Measurements from ENCODE around the gene FBXL7.

Gene FBXL7

DNA sequence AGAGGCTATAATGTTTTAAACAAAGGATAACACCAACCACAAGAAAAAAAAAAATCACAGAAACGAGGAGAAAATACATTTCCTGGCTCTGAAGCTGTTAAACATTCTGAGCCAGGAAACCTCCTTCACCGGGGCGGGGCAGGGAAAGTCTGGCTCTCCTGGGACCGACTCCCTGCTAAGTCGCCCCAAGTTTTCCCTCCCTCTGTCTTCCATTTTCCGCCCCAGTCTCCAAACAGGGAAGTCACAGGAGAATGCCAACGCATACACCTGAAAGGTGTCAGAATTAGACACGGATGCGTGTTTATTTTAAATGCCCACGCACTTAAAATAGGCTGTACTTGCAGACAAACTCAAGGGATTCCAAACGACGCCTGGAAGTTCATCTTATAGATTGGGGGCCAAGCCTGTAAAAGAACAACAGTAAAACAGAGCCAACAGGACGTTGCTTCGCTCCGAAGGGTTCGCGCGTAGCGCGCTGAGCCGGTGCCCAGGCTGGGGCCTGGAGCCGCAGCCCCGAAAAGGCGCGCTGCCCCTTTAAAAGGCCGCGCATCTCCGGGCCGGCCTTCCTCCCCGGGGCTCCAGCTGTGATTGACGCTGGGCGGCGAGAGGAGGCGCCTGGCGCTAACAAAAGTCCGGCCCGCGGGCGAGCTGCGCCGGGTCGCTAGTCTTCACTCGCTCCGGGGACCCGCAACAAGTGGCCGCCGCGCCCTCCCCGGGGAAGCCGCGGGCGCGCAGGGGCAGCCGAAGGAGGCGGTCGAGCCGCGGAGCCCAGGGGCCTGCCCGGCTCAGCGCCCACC lies at the start of gene FBXL7:
Gene FBXL7 (plus strand): TSS at position 653 of the 797 bp plus-strand sequence.
- DNase-seq (ENCODE audit: low read depth): peak; percentile 63

DNA sequence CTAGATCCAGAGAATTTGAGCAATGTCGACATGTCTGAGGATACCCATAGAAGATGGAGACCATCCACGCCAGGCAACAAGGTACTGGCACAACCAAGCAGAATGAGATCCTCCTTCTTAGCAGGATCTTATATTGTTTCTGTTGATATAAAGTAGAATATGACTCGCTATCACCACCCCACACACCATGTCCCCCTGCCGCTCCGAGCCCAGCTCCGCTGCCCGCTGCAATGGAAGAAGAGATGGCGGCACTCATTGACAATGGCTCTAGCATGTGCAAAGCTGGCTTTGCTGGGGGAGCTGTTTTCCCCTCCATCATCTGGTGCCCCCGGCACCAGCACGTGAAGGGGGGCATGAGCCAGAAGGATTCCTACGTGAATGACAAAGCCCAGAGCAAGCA lies 49.5 kb upstream of the FBXL7 start:
- no peak for DNase-seq (ENCODE audit: low read depth)

DNA sequence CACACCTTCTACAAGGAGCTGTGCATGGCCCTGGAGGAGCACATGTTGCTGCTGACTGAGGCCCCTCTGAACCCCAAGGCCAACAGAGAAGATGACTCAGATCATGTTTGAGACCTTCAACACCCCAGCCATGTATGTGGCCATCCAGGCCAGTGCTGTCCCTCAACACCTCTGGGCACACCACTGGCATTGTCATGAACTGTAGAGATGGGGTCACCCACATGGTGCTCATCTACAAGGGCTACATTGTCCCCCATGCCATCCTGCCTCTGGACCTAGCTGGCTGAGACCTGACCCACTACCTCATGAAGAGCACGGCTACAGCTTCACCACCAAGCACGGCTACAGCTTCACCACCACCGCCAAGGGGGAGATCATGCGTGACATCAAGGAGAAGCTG lies 49.0 kb upstream of the FBXL7 start:
- DNase-seq (ENCODE audit: low read depth): no peak

DNA sequence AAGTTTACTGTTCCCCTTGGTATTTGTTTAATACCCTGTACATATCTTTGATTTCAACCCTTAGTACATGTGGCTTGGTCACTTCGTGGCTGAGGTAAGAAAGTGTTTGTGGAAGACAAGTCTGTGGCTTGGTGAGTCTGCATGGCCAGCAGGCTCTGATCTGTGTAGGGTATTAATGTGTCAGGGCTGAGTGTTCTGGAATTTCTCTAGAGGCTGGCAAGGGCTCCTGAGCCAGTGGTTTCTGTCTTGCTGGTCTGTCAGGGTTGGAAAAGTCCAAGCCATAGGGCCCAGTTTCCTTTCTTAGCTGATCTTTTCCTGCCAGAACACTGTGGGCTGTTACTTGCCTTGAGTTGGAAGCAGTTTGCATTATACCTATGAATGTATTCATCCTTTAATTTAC lies 48.0 kb upstream of the FBXL7 start:
- no peak for DNase-seq (ENCODE audit: low read depth)

DNA sequence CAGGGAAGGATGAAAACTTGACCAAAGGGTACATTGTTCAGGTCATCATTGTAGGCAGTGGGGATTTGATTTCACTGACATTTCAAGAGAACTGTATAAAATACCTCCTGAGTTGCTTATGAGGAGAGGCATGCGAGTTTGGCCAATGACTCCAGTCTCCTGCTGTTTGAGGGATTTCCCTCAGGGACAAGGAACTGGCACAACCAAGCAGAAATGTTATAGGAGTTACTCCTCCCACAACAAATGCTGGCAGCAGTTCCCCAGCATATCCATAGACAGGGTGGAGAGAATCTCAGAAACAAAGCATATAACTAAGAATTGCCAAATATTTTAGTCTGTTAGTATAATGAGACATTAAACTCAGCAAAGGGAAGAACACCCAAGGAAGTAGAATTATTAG lies 47.2 kb upstream of the FBXL7 start:
- no peak for DNase-seq (ENCODE audit: low read depth)

DNA sequence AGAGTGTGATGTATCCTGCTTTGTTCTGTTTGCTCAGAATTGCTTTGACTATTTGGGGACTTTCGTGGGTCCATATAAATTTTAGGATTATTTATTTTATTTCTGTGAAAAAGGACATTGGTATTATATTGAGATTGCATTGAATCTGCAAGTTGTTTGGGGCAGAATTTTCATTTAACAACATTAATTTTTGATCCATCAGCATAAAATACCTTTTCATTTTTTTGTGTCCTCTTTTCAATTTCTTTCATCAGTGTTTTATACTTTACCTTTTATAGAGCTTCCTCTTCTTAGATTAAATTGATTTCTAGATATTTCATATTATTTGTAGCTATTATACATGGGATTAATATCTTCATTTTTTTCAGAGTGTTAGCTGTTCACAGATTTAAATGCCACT lies 40.8 kb upstream of the FBXL7 start:
- no peak for DNase-seq (ENCODE audit: low read depth)

DNA sequence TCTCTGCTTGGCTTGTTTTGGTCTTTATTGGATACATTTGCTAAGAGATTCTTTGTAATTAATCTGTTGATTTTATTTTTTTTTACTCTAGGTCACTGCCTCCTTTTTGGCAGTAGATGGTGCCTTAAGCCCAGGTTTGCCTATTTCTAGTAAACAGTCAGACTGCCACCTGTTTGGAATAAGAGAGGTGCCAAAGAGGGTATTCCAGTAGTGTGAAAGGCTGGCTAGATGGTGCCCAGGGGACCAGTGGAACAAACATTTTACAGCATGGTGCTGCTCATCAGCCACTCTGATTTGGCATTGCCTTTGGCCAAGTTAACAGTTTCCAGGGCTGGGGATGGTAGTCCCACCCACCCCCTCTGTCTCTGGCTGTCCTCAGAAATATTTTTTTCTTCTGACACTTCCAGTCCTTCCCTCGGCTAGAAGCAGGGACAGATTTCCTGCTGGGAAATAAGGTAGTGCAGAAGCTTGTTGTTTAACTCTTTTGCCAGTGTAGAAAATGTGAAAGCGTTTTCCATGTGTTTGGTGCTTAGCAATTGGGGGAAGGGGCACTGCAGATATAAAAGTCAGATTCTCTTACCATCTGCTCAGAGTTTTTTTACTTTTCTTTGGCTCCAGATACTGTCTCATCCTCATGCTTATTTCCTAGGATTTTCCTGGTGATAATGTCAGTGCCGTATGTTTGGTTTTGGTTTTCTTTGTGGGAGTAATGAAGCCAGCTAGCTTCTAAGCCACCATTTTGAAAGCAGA lies 36.6 kb upstream of the FBXL7 start:
- DNase-seq (ENCODE audit: low read depth): peak; percentile 7

DNA sequence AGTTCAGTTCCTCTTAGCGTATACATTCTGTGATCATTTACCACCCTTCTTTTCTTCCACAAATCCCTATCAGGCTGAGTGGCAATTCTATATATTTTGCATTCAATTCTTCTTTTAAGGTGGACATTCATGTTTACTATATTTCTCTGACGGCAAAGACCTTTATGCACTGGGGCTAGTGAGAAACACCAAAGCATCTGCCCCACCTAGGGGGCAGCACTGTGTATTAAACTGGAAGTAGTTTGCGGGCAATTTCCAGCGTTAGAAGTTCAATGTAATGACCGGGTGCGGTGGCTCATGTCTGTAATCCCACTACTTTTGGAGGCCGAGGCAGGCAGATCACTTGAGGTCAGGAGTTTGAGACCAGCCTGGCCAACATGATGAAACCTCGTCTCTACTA lies 27.9 kb upstream of the FBXL7 start:
- no peak for DNase-seq (ENCODE audit: low read depth)

DNA sequence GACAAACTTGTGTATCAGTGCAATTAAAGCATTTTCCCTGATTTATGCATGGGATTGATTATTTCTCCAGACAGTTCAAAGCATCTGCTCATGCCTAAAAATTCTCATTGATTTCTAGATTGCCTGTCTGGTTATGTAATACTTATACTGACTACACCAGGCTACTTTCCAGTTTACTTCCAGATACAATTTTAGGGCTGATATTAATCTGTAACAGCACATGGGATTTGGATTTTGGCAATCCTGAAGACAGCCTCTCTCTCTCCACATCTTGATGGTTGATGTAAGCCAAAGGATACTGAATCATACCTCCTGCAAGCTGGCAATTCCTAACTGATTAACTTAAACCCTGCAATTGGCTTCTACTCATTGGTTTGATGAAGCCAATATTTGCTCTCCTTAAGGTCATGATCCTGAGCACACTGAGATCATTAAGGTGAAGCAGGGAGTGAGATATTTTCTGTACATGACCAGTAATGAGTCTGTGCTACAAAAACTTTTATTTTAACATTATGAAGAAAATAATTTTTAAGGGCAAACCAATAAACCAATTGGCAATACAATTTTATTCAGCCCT lies 25.7 kb upstream of the FBXL7 start:
- DNase-seq (ENCODE audit: low read depth): no peak

DNA sequence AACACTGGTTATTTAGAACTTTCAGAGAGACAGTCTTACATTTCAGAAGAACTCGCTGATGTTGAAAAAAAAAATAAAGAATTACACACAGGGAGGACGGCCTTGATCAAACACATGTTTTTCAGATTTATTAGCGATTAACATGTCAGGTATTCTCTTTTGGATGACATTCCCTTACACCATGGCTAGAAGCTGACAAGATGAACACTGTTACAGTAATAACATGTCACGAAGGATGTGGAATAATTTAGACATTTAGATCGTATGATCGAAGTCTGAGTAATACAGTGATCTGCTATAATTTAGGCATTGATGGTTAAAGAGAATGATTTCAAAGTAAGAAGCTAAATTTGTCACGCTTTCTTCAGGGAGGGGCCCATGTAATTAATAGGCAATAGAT lies 24.6 kb upstream of the FBXL7 start:
- DNase-seq (ENCODE audit: low read depth): no peak

DNA sequence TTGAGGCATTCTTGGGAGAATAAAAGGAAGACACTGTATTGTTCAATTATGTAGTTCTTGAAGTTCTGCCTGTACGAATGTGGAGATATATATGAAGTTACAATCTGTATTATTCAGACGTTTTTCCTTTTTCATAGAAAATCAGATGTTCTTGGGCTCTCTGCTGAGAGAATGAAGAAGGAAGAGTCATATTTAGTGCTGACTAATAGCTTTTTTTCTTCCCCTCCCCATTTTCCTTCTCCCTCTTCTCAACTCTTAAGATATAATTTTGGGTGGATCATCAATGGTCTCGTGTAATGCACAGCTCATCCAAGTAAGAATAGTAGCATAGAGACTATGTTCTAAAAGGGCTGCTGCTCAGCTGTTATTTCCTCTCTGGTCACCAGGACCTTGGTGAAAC lies 23.0 kb upstream of the FBXL7 start:
- DNase-seq (ENCODE audit: low read depth): no peak

DNA sequence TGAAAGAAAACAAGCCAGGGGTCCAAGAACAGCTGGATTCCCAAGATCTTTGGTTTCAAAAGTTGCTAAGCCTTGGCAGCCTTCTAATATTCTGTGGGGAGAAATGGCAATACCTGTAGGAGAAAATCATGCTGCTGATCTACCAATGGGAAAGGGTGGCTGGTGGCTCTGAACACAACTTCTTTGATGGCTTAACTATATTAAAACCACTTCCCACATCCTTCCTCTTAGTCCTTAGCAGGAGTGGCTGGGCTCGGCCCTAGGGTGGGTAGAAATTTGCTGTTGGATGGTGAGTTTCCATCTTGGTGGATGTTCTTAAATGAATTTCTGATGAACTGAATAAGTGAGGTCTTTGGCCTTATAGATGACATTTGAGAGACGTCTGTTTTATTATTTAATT lies 19.5 kb upstream of the FBXL7 start:
- no peak for DNase-seq (ENCODE audit: low read depth)

DNA sequence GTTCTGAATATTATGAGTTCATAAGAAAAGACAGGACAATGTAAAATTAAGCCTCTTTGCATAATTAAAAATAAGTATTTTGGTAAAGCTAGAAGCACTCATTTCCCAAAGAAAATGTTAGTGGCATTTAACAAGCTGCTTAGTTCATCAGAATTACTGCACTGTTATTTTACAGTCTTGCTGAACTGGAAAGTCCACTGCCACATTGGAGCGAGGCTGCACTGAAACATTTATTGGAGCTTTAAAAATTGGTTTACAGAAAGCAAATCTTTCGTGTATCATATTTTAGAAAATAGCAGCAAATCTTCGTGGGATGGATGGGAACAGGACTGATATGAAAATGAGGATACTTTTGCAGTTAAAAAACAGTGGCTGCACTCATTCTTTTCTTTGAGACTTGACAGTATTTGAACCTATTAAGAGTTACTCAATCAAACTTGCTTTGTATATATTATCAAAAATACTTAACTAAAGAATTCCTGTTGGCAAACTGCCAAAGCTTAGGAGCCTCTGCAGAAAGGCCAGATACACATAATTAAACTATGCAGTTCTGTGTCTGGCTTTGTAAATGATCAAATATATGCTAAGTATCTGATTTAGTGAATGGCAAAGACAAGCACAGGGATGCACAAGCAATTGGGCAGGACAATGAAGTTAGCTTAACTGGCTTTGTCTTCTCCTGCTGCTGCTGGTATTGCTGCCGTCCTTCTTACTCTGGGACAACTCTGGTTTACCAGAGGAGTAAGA lies 16.5 kb upstream of the FBXL7 start:
- no peak for DNase-seq (ENCODE audit: low read depth)

DNA sequence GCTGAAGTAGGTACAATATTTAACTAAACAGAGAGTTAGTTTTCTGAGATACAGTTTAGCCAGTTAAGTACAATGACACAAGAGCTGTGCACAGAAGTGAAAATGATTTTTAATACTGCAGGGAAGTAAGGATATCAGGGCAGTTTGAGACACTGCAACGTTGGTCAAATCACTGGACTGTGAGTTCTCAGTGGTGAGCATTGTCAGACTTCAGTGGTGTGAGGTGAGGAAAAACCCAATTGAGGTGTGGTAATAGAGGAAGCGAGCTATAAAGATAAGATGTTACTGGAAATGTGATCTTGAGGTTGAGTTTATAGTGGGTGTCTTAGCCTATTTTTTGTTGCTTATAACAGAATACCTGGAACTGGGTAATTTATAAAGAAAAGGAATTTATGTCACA lies 12.8 kb upstream of the FBXL7 start:
- DNase-seq (ENCODE audit: low read depth): no peak

DNA sequence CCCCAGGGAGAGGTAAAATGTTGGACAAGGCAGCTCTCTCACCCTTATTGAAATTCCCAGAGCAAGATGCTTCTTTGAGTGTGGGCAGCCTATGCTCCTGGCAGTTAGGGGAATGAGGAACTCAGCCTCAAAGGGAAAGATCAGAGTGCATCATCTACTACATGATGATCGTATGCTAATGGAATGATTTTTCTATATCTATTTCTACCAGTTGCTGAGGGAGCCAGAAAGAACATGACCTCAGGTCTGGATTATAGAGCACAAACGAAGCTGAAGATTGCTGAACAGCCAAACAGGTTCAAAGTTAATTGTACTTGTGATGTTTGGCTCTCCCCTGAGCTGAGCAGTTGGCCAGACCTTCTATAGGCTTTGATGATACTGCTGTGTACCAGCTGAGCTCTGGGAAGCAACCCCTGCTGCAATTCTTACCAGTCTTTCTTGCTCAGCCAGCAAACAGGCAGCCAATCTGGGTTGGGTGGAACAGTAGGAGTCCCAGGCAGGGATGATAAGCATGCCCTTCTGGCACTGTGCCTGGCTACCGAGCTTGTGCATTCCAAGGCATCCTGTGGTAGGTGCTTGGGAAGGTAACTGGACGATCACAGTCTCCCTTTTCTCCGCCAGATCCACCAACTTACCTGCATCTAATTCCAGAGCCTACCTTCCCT lies 10.3 kb upstream of the FBXL7 start:
- DNase-seq (ENCODE audit: low read depth): no peak

DNA sequence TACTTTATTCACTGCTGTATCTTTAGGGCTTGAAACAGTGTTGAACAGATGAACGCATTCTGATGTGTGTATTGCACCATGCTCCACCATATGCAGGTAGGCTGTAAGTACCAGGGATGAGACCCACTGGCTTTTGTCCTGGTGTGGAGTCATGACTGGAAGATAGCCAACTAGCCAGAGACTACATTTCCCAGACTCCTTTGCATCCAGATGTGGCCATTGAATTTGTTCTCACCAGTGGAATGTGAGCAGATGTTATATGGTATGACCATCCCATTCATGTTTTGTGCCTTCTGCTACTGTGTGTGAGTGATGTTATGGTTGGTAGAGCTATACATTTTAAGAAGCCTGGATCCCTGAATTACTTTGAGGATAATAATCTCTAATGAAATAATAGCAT lies 7.4 kb upstream of the FBXL7 start:
- no peak for DNase-seq (ENCODE audit: low read depth)

DNA sequence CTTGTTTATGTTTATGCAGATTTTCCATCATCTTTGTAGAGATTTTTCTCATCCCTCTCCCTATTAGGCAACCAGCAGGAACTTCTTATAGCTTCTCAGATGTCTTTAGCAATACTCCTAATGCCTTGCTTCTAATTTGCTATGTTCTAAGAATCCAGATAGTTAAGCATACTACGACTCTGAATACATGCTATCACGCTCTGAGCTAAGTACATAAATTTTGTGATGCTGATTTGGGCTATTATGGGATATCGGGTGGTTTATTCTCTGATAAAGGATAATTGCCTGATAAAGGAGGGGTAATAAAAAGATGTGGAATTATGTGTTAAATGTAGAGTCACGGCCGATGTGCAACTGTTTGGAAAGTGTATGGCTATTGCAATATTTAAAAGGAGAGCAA lies 6.5 kb upstream of the FBXL7 start:
- DNase-seq (ENCODE audit: low read depth): no peak

DNA sequence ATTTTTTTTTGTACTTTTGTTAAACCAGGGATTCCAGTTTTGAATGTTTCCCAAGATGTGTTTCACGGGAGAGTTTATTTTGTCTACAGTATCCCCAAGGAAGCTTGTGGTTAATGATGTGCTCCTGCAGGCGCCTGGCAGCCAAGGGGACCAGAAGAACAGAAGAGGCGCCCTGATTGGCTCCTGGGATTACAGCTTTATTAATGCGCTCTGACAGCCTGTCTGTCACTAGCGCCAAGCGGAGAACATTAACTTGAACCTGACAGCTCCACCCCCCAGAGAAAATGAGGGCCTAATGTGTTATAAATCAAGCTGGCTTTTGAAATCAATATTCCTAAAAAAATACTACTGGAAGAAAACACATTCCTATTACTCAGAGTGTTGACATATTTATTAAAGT lies 5.0 kb upstream of the FBXL7 start:
- no peak for DNase-seq (ENCODE audit: low read depth)

DNA sequence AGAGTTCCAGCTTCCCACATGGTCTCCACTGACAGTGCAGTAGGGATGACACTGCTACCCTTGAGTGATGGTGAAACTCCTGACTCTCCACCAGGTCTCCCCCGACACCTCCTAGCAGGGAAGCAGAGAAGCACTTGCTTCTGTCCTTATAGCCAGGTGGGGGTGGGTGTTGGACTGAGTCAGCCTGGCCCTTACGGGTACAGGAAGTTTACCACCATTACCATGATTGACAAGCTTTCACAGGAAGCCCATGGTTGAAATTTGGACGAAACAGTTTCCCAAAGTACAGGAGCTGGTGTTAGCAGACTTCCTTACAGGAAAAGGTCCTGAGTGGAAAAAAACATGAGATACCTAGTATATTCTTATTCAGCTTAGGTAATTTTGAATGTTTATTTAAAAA lies 3.1 kb upstream of the FBXL7 start:
- DNase-seq (ENCODE audit: low read depth): no peak

DNA sequence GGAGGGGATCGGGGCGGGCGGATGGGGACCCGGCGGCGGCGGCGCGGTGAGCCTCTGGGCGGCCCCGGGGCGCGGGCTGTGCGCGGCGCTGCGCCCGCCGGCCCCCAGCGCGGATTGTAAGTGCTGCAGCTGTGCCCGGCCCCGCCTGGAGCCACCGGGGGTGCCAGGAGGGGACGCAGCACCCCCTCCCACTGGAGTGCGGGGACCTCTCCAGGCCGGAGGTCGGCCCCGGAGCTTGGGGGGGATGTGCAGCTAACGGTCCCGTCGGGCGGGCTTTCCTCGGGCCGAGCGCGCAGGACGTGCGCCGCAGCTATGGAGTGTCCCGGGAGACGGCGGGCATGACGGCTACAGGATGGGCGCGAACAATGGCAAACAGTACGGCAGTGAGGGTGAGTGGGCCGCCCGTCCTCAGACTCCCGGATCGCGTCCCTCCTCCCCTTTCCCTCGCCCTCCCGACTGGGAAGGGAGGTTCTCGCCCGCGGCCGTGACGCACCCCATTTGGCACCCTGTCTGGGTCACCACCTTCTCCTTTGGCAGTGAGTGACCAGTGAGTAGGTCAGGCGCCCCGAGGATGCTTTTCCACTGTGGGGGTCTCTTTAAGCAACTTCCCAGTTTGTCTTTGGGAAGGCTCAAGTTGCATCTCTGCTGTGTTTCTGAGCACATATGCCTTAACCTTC lies 483 bp downstream of the FBXL7 start:
- peak; percentile 61 for DNase-seq (ENCODE audit: low read depth)

DNA sequence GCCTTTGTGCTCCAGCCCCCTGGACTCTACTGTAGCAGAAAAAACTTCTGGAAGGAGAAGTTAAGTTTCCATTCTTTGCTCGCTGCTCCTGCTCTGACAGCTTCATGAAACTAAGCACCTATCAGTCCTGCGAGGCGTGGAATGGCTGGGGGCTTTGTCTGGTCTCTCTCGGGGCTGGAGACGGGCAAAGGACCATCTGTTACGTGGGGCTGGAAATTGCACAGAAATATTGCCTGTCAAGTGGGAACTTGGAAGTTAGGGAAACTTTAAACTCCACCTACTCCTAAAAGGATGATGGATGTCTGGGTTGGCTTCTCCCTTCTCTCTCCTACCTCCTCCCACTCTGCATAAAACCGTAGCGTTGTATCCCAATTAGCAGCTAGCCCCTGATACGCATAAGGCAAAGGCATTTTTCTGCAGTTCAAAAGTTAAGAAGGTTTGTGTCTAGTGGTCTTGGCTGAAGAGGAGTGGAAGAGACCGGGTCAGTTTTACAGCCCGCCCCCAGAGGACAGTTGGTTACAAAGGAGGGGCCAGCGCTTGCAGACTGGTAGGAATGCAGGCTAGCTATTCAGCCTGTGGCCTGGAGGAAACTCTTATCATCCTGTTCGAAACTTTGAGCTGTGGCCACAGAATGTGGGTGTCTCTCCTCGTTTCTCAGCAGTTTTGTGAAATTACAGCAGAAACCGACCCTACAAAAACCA lies 1.3 kb downstream of the FBXL7 start:
- DNase-seq (ENCODE audit: low read depth): peak; percentile 78
